Lower leg skin (tissue), 3 donors: ENCODE measurements around the gene UCP3.

Source experiments
- POLR2A ChIP-seq, 2 donors: fragments of 450-650 bp; IDR thresholded peaks; one replicate each; pipeline ENCODE4 v1.6.1; 2016 to 2017; ENCODE audit warnings: antibody characterized with exemption in 2 of 2, mild to moderate bottlenecking in 1 of 2, moderate library complexity in 1 of 2
- TF ChIP-seq, protein P1 (sequence below), 3 donors: fragments of 450-650 bp; IDR thresholded peaks; one replicate each; pipeline ENCODE4 v1.5.1; 2016; ENCODE audit warnings: antibody characterized with exemption in 3 of 3, mild to moderate bottlenecking in 3 of 3, moderate library complexity in 2 of 3

DNA sequence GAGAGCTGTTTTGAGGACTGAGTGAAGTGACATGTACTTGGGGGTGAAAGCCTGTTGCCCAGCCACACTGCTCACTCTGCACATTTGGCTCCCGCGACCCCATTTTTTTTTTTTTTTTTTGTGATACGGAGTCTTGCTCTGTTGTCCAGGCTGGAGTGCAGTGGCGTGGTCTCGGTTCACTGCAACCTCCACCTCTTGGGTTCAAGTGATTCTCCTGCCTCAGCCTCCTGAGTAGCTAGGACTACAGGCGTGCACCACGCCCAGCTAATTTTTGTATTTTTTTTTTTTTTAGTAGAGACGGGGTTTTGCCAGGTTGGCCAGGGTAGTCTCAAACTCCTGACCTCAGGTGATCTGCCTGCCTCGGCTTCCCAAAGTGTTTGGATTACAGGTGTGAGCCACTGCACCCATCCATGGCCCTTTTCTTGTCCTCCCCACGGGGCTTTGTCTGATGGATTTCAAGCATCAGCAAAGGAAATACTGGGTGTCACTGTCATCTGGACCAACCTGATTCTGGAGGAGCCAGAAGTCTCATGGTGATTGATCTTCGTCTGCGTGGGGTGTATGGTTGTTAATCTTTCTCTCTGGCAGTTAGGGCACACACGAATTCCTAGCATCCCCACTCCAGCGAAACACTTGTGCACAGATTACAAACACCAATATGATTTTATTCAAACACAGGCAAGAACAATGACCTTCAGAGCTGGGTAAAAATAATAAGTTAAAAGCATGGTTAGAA lies 3.4 kb upstream of the UCP3 start:
- TF ChIP-seq, protein P1, sequence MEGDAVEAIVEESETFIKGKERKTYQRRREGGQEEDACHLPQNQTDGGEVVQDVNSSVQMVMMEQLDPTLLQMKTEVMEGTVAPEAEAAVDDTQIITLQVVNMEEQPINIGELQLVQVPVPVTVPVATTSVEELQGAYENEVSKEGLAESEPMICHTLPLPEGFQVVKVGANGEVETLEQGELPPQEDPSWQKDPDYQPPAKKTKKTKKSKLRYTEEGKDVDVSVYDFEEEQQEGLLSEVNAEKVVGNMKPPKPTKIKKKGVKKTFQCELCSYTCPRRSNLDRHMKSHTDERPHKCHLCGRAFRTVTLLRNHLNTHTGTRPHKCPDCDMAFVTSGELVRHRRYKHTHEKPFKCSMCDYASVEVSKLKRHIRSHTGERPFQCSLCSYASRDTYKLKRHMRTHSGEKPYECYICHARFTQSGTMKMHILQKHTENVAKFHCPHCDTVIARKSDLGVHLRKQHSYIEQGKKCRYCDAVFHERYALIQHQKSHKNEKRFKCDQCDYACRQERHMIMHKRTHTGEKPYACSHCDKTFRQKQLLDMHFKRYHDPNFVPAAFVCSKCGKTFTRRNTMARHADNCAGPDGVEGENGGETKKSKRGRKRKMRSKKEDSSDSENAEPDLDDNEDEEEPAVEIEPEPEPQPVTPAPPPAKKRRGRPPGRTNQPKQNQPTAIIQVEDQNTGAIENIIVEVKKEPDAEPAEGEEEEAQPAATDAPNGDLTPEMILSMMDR (IDR thresholded peaks at IDR 0.05) = no peak
- TF ChIP-seq POLR2A (IDR thresholded peaks at IDR 0.05) = no peak
